ENCODE results near the gene KRT74.

DNA sequence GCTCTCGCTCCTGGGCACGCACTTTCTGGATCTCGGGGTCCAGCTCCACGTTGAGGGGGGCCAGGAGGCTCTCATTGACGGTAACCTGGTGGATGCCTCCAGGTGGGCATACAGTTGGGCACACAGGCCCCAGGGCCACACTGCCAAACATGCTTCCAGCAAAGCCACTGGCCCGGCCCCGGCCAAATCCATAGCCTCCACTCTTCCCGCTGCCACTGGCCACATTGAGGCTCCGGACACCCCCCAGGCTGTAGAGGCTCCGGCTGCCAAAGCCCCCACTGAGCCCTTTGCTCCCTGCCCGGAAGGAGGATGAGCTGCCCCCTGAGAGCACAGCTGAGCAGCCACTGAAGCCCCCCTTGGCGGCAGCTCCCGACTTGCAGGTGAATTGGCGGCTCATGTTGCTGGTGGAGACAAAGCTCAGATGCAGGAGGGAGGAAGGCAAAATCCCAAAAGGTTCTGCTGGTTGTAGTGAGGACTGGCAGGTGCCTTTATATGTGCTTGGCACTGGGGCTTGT lies 20.9 kb downstream of the KRT74 start, which contains the start of gene KRT71:
- TF ChIP-seq, protein P1, sequence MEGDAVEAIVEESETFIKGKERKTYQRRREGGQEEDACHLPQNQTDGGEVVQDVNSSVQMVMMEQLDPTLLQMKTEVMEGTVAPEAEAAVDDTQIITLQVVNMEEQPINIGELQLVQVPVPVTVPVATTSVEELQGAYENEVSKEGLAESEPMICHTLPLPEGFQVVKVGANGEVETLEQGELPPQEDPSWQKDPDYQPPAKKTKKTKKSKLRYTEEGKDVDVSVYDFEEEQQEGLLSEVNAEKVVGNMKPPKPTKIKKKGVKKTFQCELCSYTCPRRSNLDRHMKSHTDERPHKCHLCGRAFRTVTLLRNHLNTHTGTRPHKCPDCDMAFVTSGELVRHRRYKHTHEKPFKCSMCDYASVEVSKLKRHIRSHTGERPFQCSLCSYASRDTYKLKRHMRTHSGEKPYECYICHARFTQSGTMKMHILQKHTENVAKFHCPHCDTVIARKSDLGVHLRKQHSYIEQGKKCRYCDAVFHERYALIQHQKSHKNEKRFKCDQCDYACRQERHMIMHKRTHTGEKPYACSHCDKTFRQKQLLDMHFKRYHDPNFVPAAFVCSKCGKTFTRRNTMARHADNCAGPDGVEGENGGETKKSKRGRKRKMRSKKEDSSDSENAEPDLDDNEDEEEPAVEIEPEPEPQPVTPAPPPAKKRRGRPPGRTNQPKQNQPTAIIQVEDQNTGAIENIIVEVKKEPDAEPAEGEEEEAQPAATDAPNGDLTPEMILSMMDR (IDR thresholded peaks at IDR 0.05) = no peak
- no peak for TF ChIP-seq ZFX (IDR thresholded peaks at IDR 0.05; ENCODE audit: borderline replicate concordance)

Data from 22Rv1 (cell line).